ENCODE measurements around the gene ACAP2. TPM values are rescaled to one million over a fixed set of nuclear protein-coding genes. Genes with fewer than 3 reads are reported as not detected.

ACAP2 gene
- 38.4 and 87.8 TPM in 2 replicates for total RNA-seq (ENCODE audit: low replicate concordance)

DNA sequence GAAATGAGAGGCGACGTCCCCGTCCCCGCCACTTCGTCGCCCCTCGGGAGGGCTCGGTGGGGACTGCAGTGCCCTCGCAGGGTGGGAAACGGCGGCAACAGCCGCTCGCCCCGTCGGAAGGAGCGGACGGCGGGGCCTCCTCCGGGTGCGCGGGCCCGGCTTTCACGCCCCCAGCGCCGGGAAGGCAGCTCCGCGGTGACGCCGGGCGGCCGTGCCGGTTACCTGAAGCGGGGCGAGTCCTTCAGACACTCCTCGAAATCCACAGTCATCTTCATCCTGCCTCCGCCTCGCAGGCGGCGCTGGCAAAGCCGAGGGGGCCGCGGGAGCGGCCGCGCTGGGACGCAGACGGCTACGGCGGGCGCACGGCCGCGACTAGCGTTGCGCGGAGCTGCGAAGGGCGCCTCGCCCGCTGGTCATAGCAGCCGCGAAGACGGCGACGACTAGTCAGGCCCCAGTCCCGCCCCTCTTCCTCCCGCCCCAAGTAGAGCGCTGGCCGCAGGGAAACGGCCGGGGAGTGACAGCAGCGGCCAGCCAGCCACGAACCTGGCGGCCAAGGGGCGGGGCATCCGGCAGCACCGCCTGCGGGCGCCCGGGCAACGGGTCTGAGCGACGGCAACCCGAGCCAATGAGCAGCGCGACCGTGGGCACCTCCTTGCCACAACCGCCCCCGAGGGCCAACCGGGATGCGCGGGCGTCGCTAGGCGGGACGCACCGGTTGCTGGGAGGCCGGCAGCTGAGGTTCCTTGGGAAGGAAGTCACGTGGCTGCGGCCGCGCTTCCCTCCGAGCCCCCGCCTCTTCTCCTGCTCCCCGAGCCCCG is at the start of gene ACAP2:
Gene ACAP2 (minus strand): TSS at position 448 of the 818 bp plus-strand sequence. CDS start 173 bp downstream, at position 275.

GRCh38 chr3:195270817-195271409 is 171.9 kb downstream of the ACAP2 start, which contains the start of gene XXYLT1:
Gene XXYLT1, minus strand, starts transcription at chr3:195271159. Its CDS starts 101 bp downstream, at chr3:195271058.

Other genes with a start within 250 kb of the ACAP2 start
- 9.8 and 27.7 TPM in 2 replicates for gene XXYLT1, start 171.9 kb downstream of the ACAP2 start, total RNA-seq (ENCODE audit: low replicate concordance)
- 33.9 and 131 TPM in 2 replicates for gene PPP1R2, start 100.3 kb upstream of the ACAP2 start, total RNA-seq (ENCODE audit: low replicate concordance)
- 0.08 and 11.8 TPM in 2 replicates for gene APOD, start 140.9 kb upstream of the ACAP2 start, total RNA-seq (ENCODE audit: low replicate concordance)

Data from smooth muscle cell of the coronary artery (primary cell).